HepG2 (cell line): ENCODE measurements around the gene TUBGCP6.

Source experiments
- CTCF ChIP-seq: sonication (generic); formaldehyde crosslinking; IDR thresholded peaks from 2 replicates; pipeline ENCODE4 v1.5.0; 2020; ENCODE audit warnings: mild to moderate bottlenecking, missing genetic modification reagents, moderate library complexity
- EZH2 ChIP-seq: conservative IDR thresholded peaks from 2 replicates; pipeline ENCODE4 v1.6.1; 2012; ENCODE audit warnings: mild to moderate bottlenecking, low read depth, low read length, moderate library complexity
- MXI1 ChIP-seq: IDR thresholded peaks from 3 replicates; pipeline ENCODE4 v1.6.1; 2012; ENCODE audit warnings: low read depth, low read length, inconsistent platforms, borderline replicate concordance
- NFATC3 ChIP-seq: sonication (generic); formaldehyde crosslinking; IDR thresholded peaks from 2 replicates; pipeline ENCODE4 v1.5.1; 2020; ENCODE audit warnings: mild to moderate bottlenecking, missing genetic modification reagents
- ZFP1 ChIP-seq: IDR thresholded peaks from 2 replicates; pipeline ENCODE4 v1.6.1; 2016
- ZNF10 ChIP-seq: sonication (generic); formaldehyde crosslinking; IDR thresholded peaks from 2 replicates; pipeline ENCODE4 v1.4.0; 2020; ENCODE audit warnings: mild to moderate bottlenecking, low read depth, missing genetic modification reagents, borderline replicate concordance
- ZNF143 ChIP-seq: sonication (generic); formaldehyde crosslinking; IDR thresholded peaks from 2 replicates; pipeline ENCODE4 v1.4.0; 2020; ENCODE audit warnings: missing genetic modification reagents

DNA sequence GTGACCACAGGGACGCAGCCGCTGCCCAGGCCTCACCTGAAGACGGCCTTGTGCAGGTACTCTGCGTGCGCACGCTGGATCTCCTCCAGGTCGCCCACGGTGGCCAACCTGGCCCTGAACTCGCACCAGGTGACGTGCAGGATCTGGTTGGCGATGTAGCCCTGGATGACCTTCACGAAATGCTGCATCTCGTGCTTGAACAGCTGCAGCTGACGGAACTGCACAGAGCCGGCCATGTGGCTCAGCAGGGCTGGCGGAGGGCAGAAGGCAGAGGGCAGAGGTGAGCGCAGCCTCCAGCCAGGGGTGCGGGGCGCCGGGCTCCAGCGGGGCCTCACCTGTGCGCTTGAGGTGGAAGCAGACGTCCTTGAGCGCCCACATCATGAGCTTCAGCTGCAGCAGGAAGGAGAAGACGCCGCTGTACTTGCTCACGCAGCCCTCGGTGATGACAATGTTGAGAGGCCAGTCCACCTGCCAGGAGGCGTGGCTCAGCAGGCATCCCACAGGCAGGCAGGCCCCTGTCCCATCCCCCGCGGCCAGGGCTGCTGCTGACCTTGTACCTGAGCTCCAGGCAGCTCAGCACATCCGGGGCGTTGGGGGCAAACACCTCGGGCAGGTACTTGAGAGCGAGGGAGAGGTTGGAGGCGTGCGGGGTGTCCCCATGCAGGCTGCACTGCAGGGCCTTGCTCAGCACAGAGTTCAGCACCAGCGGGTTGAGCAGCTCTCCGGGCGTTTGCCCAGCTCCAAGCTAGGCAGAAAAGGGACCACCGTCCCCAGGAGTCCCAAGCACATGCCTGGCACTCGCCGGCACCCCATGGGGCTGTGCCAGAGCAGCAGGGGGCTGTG, 26.4 kb downstream of the TUBGCP6 start:
- no peak for TF ChIP-seq ZNF10 (CRISPR knock-in tag)
- no peak for TF ChIP-seq CTCF
- TF ChIP-seq ZFP1 = no peak
- no peak for TF ChIP-seq NFATC3 (CRISPR knock-in tag)
- TF ChIP-seq EZH2 = no peak
- no peak for TF ChIP-seq MXI1
- no peak for TF ChIP-seq ZNF143
